NCI-H748 (cell line): ENCODE results near the gene RHBDF2.

ENCODE experiments used
- DNase-seq: peaks from one replicate; lab custom pipeline; 2025; ENCODE audit not compliant: unreplicated experiment; lab: John Stamatoyannopoulos, UW

Gene RHBDF2

DNA sequence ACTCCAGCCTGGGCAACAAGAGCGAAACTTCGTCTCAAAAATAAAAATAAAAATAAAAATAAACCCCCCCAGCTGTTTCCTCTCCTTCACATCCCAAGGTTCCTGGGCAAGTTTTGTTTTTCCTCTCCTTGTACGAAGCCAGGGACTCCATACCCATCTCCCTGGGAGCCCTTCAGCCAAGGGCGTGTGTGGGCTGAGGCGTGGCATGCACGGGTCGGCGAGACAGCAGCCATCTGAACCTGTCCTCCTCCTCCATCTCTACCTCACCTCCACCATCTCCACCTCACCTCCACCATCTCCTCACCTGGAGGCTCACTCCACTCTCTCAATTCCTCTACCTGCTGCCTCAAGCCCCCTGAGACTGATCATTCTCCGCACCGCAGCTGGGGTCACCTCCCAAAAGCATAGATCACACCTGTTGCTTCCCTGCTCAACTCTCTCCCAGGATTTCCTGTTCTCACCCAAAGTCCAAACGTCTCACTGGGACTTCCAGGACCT lies 16.9 kb downstream of the RHBDF2 start:
- DNase-seq, result no peak

- DNase-seq, result no peak
Observed at GRCh38 chr17:76481071-76481655, 20.1 kb downstream of the RHBDF2 start.

DNA sequence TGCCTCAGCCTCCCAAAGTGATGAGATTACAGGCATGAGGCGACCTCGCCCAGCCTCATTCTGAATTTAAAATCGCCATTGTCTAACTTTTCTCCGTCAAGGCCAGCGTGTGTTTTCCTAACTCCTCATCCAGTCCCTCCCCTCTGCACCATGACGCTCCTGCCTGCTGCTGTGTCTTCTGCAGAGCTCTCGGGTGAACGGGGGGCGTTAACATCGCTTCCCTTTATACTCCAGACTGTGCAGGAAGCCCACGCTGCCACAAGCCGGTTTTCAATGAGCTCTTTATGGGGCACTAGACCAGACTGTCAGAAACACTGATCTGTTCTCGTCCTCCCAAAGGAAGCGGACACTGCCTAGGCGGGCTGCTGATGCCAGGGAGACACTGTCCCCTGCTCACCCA lies 20.6 kb downstream of the RHBDF2 start:
- no peak for DNase-seq

- no peak for DNase-seq
Observed at GRCh38 chr17:76479515-76480060, 21.6 kb downstream of the RHBDF2 start.

DNA sequence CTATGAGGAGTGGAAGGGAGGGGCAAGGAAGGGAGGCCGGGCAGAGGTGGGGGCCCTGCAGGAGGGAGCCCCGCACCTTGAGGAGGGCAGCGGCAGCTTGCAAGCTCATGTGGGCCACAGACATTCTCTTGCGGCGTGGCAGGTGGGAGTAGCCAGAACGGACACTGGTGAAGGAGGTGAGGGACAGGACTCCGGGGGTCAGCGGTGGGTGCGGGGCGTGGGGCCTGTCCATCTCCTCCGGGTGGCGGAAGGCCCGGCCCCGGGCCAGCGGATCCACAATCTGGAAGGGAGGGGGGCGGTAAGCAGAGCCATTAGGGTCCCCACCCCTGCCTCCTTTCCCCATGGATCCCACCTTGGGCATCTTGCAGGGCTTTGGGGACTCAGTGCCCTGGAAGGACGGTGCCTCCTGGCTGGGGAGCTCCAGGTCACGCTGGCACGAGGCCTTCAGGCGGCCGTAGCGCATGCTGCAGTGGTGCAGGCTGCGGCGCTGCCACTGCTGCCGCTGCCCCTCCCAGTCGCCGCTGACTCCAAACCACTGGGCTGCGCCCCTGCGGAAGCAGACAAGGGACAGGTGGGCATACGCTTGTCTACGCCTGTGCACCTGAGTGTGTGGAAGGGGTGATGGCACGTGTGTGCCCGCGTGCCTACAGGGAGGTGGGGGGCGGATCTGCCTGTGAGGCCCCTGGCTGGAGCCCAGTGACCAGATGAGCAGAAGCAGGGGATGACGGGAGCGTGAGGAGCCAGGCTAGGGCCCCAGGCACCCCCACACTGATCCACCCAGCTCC lies 22.3 kb downstream of the RHBDF2 start:
- no peak for DNase-seq

DNA sequence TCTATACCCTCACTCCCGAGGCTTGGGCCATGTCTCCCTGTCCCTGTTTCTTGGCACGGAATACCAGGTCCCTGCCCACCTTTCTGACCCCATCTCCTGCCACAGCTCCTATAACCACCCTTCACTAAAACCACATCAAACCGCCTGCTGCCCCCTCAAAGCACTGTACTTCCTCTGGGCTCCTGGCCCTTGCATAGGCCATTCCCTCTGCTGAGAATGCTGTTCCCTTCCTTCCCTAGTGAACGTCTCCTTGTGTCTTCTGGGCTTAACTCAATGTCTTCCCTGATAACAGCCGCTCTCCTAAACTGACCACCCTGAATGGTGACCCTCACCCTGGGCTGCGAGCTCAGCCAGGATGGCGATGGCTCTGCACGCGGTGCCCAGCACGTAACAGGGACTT lies 23.1 kb downstream of the RHBDF2 start:
- no peak for DNase-seq

DNA sequence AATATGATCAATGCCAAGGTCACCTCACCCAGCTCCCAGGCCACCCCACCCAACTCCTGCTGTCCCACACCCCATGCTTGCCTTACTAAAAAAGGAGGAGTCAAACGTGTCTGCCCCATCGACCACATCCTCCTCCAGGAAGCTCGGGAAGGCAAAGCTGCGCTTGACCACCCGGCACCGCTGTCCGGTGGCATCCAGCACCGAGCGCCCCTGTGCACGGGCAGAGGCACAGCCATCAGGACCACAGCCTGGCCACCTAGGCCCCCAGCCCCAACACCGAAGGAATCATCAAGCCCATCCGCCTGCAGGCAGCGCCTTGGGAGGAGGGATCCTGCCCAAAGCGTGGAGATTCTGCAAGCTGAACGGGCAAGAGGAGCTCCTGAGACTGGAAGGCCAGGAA lies 23.6 kb downstream of the RHBDF2 start:
- no peak for DNase-seq

DNA sequence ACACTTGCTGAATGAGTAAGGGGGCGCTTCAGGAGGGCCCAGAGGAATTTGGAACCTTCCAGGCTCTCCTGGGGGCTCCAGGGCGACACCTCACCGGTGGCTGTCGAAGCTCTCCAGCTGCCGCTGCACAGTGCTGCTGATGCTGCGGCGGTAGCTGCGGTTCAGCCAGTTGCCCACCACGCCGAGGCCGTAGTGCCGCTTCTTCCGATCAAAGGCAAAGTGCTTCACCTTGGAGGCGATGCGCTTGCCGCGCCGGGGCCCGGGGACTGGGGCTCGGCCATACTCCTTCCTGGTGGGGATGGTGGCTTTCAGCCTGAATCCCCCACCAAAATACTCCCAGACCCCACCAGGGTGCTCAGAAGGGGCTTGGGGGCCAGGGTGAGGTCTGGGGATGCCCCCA lies 24.5 kb downstream of the RHBDF2 start:
- no peak for DNase-seq

DNA sequence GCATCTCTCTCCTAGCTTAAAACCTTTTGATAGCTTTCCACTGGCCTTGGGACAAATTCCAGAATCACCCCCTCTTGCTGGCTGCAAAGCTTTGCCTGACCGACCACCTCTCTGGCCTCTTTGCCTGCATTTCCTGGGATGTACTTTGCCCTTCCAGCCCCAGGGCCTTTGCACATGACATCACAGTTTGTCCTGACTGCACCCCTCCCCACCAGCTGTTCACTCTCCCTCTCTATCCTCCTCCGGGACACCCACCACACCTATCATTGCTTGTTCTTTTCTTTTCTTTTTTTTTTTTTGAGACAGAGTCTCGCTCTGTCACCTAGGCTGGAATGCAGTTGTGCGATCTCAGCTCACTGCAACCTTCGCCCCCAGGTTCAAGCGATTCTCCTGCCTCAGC lies 25.9 kb downstream of the RHBDF2 start:
- DNase-seq, result no peak

DNA sequence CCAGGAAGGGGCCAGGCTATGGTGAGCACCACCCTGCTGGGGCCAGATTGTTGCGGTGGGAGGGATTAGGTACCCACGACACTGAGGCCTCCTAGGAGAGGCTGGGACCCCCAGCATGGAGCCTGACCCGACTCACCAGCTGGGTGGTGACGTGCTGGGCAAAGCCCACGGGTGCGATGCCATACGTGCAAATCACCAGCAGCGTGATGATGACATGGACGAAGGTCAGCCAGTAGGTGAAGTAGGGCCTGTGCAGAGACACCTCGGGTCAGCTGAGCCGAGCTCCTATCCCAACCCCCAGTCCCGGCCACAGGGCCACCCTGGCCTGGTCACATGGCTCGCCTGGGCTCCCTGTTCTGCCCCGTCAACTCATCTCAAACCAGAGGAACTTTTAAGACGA lies 26.3 kb downstream of the RHBDF2 start:
- DNase-seq, result no peak

DNA sequence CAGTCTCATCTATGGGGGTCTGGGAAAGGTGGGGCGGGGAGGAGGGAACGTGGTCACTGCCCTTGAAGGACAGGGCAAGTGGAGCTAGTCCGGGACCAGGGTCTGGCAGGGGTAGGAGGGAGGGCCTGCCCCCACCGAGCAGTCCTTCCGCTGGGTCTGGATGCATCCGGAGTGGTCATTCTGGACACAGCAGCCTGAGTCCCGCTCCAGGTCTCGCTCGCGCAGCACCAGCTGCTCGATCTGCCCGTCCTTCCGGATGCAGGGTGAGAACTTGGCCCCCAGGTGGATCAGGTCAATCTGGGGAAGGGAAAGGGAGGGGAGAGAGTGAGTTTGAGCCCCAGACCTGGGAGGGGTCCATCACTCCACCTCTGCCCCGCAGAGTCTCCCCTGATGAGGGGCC lies 27.0 kb downstream of the RHBDF2 start:
- no peak for DNase-seq

GRCh38 chr17:76473541-76473985 lies 27.7 kb downstream of the RHBDF2 start:
- no peak for DNase-seq

- DNase-seq, result no peak
Observed at GRCh38 chr17:76472726-76473125, 28.5 kb downstream of the RHBDF2 start.

GRCh38 chr17:76472258-76472645 lies 29.0 kb downstream of the RHBDF2 start:
- DNase-seq, result no peak

DNA sequence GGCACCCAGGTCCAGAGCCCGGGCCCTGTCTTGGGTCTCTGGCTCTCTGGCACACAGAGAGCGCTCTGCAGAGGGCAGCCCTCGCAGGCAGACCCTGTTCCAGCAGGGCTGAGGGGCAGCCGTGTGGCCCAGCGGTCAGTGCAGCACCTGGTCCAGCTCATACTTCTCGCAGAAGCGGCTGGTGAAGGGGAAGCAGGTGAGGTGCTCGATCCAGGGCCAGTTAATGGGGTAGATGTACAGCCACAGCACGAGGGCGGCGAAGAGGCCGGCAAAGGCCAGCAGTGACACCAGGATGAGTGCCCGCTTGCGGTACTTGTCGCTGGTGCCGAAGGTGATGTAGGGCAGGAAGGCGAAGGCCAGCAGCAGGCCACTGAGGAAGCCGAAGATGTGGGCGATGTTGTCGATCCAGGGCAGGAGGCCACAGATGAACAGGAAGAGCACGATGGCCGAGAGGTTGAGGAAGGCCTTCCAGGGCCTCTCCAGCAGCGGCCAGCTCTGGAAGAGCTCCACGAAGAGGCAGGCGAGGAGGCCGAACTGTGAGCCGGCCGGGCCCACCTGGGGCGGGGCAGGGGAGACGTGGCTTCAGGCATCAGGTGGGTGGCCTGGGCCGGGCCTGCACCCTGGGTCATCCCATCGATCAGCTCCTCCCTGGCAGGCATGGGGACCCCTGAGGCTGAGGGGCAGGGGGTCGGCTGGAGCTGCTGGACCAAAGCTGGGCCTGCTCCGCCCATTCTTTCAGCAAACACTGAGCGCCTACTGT lies 29.5 kb downstream of the RHBDF2 start:
- DNase-seq, result no peak

- DNase-seq, result no peak
Observed at GRCh38 chr17:76469991-76470739, 31.1 kb downstream of the RHBDF2 start.

GRCh38 chr17:76469076-76469990 lies 31.9 kb downstream of the RHBDF2 start:
- DNase-seq, result no peak

DNA sequence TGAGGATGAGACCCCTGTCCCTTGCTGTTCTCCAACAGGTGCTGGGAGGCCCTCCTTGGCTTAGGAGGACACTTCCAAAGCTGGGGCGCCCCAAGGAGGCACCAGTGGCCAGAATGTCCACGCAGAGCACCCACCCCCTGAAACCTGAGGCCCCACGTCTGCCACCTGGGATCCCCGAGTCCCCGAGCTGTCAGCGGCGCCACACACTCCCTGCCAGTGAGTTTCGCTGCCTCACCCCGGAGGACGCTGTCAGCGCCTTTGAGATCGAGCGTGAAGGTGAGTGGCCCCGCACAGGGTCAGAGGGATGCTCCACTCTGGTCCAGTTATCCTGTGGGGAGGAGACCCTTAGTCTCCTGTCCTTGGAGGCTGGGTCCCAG lies 32.6 kb downstream of the RHBDF2 start:
- no peak for DNase-seq

- DNase-seq, result no peak
Observed at GRCh38 chr17:76467809-76468633, 33.2 kb downstream of the RHBDF2 start.
